ENCODE results near the gene RUFY4. TPM values are rescaled to one million over a fixed set of nuclear protein-coding genes. Genes with fewer than 3 reads are reported as not detected.

RUFY4 gene
- total and polyA plus RNA-seq, 2 experiments from 2014 or later = 0.27 TPM; not detected in 1

- H3K9me2 ChIP-seq (ENCODE audit: insufficient read depth) = no peaks in the 10 kb centered on the region
- Mint-ChIP-seq H3K27ac (no peak overlapping the region), H3K4me3 (peak overlapping the region; percentile 54), H3K9me3 (no peaks in the 10 kb centered on the region), H3K4me1 (peaks cover 16% of the 10 kb centered on the region), H3K27me3 (ENCODE audit: insufficient read depth, low read depth, poor library complexity) (peaks cover 24% of the 10 kb centered on the region), H3K36me3 (ENCODE audit: low read depth) (no peaks in the 10 kb centered on the region)
- no peak for ATAC-seq
- no peaks in the 10 kb centered on the region for H3K36me3 ChIP-seq (ENCODE audit: insufficient read depth)
- no peak overlapping the region for H3K27ac ChIP-seq (ENCODE audit: low read depth)
- H3K4me1 ChIP-seq (ENCODE audit: insufficient read depth) = peaks cover 3% of the 10 kb centered on the region; the same call in 1 of the 2 replicates
- H3K4me3 ChIP-seq = peak overlapping the region; percentile 78; the same call in 1 of the 2 replicates
- peak overlapping the region; percentile 100 for H2AFZ ChIP-seq
- no peaks in the 10 kb centered on the region for H3K79me2 ChIP-seq (replicated peaks; ENCODE audit: insufficient read depth)
- TF ChIP-seq ETS1 (IDR thresholded peaks at IDR 0.05) (no peak), ZNF114 (CRISPR knock-in tag; IDR thresholded peaks at IDR 0.05) (no peak), ZNF331 (CRISPR knock-in tag; IDR thresholded peaks at IDR 0.05; ENCODE audit: low read depth) (no peak), EZH2 (IDR thresholded peaks at IDR 0.05; ENCODE audit: low read depth, unreplicated experiment) (no peak), JUNB (IDR thresholded peaks at IDR 0.05; ENCODE audit: unreplicated experiment) (no peak), ZNF462 (CRISPR knock-in tag; IDR thresholded peaks at IDR 0.05) (no peak), STAT1 (IDR thresholded peaks at IDR 0.05; ENCODE audit: unreplicated experiment) (no peak), EZH2phosphoT487 (IDR thresholded peaks at IDR 0.05; ENCODE audit: unreplicated experiment) (no peak), NANOG (IDR thresholded peaks at IDR 0.05; ENCODE audit: borderline replicate concordance) (no peak), CREB1 (CRISPR knock-in tag; IDR thresholded peaks at IDR 0.05; ENCODE audit: low read depth) (no peak), REST (IDR thresholded peaks at IDR 0.05; ENCODE audit: unreplicated experiment) (no peak), POLR2AphosphoS5 (IDR thresholded peaks at IDR 0.05; ENCODE audit: low read depth) (no peak), CTCF (conservative IDR thresholded peaks at IDR 0.05; ENCODE audit: low read depth in 2 of 2) (no peak)
- peak overlapping the region; percentile 98 for H3K4me2 ChIP-seq
- H4K20me1 ChIP-seq (replicated peaks; ENCODE audit: insufficient read depth) = no peaks in the 10 kb centered on the region
- H3F3A ChIP-seq (replicated peaks; ENCODE audit: low read depth) = no peaks in the 10 kb centered on the region
- H3K27me3 ChIP-seq (ENCODE audit: insufficient read depth) = peaks cover 27% of the 10 kb centered on the region
- DNase-seq (ENCODE audit: low spot score) = no peak
Measured at GRCh38 chr2:218033208-218033589, 35.9 kb upstream of the RUFY4 start.

Data from GM23338 (cell line).